ENCODE data around the gene CEP112.

DNA sequence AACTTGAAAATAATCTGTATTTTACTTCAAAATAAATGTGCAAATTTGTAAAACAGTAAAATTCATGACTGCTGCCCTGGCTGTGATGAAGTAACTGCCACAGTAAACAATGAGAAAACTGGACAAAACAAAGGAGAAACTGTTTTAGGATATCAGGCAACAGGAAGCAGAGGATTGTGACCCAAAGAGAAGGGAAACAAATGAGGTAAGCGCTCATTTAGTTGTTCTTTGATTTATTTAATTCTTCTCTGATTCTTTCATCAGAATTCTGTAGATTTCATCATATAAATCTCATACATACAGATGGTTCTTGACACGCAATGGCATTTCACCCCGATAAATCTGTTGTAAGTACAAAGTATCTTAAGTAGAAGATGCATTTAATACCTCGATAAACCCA, 432.4 kb downstream of the CEP112 start:
- TF ChIP-seq, protein P1, sequence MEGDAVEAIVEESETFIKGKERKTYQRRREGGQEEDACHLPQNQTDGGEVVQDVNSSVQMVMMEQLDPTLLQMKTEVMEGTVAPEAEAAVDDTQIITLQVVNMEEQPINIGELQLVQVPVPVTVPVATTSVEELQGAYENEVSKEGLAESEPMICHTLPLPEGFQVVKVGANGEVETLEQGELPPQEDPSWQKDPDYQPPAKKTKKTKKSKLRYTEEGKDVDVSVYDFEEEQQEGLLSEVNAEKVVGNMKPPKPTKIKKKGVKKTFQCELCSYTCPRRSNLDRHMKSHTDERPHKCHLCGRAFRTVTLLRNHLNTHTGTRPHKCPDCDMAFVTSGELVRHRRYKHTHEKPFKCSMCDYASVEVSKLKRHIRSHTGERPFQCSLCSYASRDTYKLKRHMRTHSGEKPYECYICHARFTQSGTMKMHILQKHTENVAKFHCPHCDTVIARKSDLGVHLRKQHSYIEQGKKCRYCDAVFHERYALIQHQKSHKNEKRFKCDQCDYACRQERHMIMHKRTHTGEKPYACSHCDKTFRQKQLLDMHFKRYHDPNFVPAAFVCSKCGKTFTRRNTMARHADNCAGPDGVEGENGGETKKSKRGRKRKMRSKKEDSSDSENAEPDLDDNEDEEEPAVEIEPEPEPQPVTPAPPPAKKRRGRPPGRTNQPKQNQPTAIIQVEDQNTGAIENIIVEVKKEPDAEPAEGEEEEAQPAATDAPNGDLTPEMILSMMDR (IDR thresholded peaks at IDR 0.05): no peak
- no peak for TF ChIP-seq POLR2A (IDR thresholded peaks at IDR 0.05)
